ENCODE measurements around the gene TRAFD1. TPM values are rescaled to one million over a fixed set of nuclear protein-coding genes. Genes with fewer than 3 reads are reported as not detected.

The TRAFD1 gene
- total and polyA plus RNA-seq, 9 of the 15 experiments (the other 6 are each of a cell fraction or from before 2014, with no cell fraction given): 41.3 to 85.5 (median 54.5) TPM

DNA sequence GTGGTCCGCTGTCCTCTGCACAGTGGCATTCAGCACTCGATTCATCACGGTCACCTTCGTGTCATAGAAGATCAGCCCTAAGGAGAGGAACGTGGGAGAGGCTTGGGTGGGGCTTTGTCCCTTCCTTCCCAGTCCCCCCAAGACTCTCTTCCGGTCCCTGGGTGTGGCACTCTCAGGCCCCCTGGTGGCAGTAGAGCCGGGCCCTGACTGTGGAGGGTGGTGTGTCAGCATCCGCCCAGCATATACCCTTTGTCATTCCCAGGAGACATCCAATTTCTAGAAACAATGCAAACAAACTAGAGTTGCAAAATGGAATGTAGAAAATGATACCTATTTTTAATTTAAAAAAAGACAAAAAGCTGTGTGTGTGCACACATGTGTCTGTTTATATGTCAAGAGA is 45.0 kb downstream of the TRAFD1 start (continued):
- TF ChIP-seq E4F1 (CRISPR knock-in tag; IDR thresholded peaks at IDR 0.05; ENCODE audit: borderline replicate concordance) (no peak), ZNF57 (CRISPR knock-in tag; IDR thresholded peaks at IDR 0.05) (no peak), ZNF239 (CRISPR knock-in tag; IDR thresholded peaks at IDR 0.05) (no peak), ARHGAP35 (IDR thresholded peaks at IDR 0.05; ENCODE audit: partially characterized antibody) (no peak), PTRF (tag; IDR thresholded peaks at IDR 0.05) (no peak), TAL1 (IDR thresholded peaks at IDR 0.05) (no peak), MIER1 (IDR thresholded peaks at IDR 0.05; ENCODE audit: low read depth) (no peak), DEAF1 (CRISPR knock-in tag; IDR thresholded peaks at IDR 0.05) (peak; percentile 10; the same call in 1 of the 2 replicates), SMARCE1 (IDR thresholded peaks at IDR 0.05) (no peak), RNF2 (IDR thresholded peaks at IDR 0.05) (no peak), HCFC1 (IDR thresholded peaks at IDR 0.05; ENCODE audit: low read depth, low read length) (0 out of 2 replicates have a peak, but pooled peaks have one; percentile 13), ZNF280A (IDR thresholded peaks at IDR 0.05; ENCODE audit: low read depth, partially characterized antibody) (no peak), RAD21 (CRISPR knock-in tag; conservative IDR thresholded peaks at IDR 0.05 in 1 of 2, IDR thresholded peaks at IDR 0.05 in 1 of 2) (peak; percentile 64 to 80)
- TF ChIP-seq, protein P1, sequence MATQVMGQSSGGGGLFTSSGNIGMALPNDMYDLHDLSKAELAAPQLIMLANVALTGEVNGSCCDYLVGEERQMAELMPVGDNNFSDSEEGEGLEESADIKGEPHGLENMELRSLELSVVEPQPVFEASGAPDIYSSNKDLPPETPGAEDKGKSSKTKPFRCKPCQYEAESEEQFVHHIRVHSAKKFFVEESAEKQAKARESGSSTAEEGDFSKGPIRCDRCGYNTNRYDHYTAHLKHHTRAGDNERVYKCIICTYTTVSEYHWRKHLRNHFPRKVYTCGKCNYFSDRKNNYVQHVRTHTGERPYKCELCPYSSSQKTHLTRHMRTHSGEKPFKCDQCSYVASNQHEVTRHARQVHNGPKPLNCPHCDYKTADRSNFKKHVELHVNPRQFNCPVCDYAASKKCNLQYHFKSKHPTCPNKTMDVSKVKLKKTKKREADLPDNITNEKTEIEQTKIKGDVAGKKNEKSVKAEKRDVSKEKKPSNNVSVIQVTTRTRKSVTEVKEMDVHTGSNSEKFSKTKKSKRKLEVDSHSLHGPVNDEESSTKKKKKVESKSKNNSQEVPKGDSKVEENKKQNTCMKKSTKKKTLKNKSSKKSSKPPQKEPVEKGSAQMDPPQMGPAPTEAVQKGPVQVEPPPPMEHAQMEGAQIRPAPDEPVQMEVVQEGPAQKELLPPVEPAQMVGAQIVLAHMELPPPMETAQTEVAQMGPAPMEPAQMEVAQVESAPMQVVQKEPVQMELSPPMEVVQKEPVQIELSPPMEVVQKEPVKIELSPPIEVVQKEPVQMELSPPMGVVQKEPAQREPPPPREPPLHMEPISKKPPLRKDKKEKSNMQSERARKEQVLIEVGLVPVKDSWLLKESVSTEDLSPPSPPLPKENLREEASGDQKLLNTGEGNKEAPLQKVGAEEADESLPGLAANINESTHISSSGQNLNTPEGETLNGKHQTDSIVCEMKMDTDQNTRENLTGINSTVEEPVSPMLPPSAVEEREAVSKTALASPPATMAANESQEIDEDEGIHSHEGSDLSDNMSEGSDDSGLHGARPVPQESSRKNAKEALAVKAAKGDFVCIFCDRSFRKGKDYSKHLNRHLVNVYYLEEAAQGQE (IDR thresholded peaks at IDR 0.05; ENCODE audit: borderline replicate concordance): peak; percentile 73
- TF ChIP-seq, protein P1 (CRISPR knock-in tag; IDR thresholded peaks at IDR 0.05; ENCODE audit: low read depth): no peak
